Measurements from ENCODE around the gene SLC25A28. TPM values are rescaled to one million over a fixed set of nuclear protein-coding genes. Genes with fewer than 3 reads are reported as not detected.

SLC25A28 gene
- total RNA-seq, 6 experiments from 2014 or later = 17.1 to 33.8 (median 23.4) TPM

GRCh38 chr10:99660662-99661376 is 40.6 kb upstream of the SLC25A28 start:
- Histone ChIP-seq H3K27me3 (no peaks in the 10 kb centered on the region), H3K36me3 (peaks cover 0 to 4% (median 0%) of the 10 kb centered on the region in 4 donors), H3K27ac (no peak overlapping the region), H3K4me1 (no peaks in the 10 kb centered on the region), H3K9me3 (no peaks in the 10 kb centered on the region), H3K4me3 (no peak overlapping the region)
- intact Hi-C loops (cut with DNase I) = no loop called here
- ATAC-seq (no peak), DNase-seq (no peak)
- WGBS (ENCODE audit: insufficient coverage, low coverage, low lambda C conversion rate, missing lambda C conversion rate) = 89% methylated on average over 5 of the region's 6 CpGs
- TF ChIP-seq CTCF (IDR thresholded peaks at IDR 0.05) (no peak), POLR2A (IDR thresholded peaks at IDR 0.05) (no peak)

- H3K27me3 ChIP-seq = no peaks in the 10 kb centered on the region
- intact Hi-C loops (cut with DNase I) = no loop called here
- WGBS (ENCODE audit: insufficient coverage, low coverage, low lambda C conversion rate, missing lambda C conversion rate) = 3% methylated on average over 10 of the region's 10 CpGs
- no peaks in the 10 kb centered on the region for H3K9me3 ChIP-seq
- H3K4me1 ChIP-seq = no peaks in the 10 kb centered on the region
- no peak for TF ChIP-seq CTCF (IDR thresholded peaks at IDR 0.05)
- no peak for TF ChIP-seq POLR2A (IDR thresholded peaks at IDR 0.05)
- peak overlapping the region in 1 of 3 donors; percentile 34 for H3K27ac ChIP-seq
- peaks cover 0 to 4% (median 0%) of the 10 kb centered on the region in 4 donors for H3K36me3 ChIP-seq
- peak in 3 of 4 donors; percentile 7 to 39 (median 7) for ATAC-seq
- peak in 1 of 3 donors; percentile 27 for DNase-seq
- H3K4me3 ChIP-seq = peak overlapping the region; percentile 82 to 94 (median 93)
Measured at GRCh38 chr10:99659868-99660366, 39.7 kb upstream of the SLC25A28 start.

- H3K36me3 ChIP-seq = peaks cover 0 to 4% (median 0%) of the 10 kb centered on the region in 4 donors
- ATAC-seq = peak; percentile 97 to 100 (median 98)
- peak within 1 kb of the TSS in 2 of 3 donors; percentile 54 to 61 for H3K27ac ChIP-seq
- peak within 1 kb of the TSS; percentile 82 to 94 (median 93) for H3K4me3 ChIP-seq
- TF ChIP-seq POLR2A (IDR thresholded peaks at IDR 0.05) = peak; percentile 89
- TF ChIP-seq CTCF (IDR thresholded peaks at IDR 0.05) = peak; percentile 31 to 61 (median 47)
- H3K4me1 ChIP-seq = no peaks in the 10 kb centered on the region
- DNase-seq = peak; percentile 98
- WGBS (ENCODE audit: insufficient coverage, low coverage, low lambda C conversion rate, missing lambda C conversion rate) = 1% methylated on average over 11 of the region's 71 CpGs
- no peaks in the 10 kb centered on the region for H3K27me3 ChIP-seq
- no peaks in the 10 kb centered on the region for H3K9me3 ChIP-seq
- intact Hi-C loops (cut with DNase I) = no loop called here
Measured at GRCh38 chr10:99659031-99659867, 39.0 kb upstream of the SLC25A28 start, which contains the start of gene ENTPD7. Gene ENTPD7 (plus strand): TSS chr10:99659509. CDS start chr10:99659957, 448 bp downstream.

GRCh38 chr10:99658622-99659030 is 38.4 kb upstream of the SLC25A28 start:
- Histone ChIP-seq H3K27ac (peak overlapping the region in 2 of 3 donors; percentile 54 to 61), H3K36me3 (peaks cover 0 to 4% (median 0%) of the 10 kb centered on the region in 4 donors), H3K4me3 (peak overlapping the region; percentile 82 to 94 (median 93)), H3K27me3 (no peaks in the 10 kb centered on the region), H3K4me1 (no peaks in the 10 kb centered on the region), H3K9me3 (no peaks in the 10 kb centered on the region)
- TF ChIP-seq CTCF (IDR thresholded peaks at IDR 0.05) (no peak), POLR2A (IDR thresholded peaks at IDR 0.05) (no peak)
- ATAC-seq (peak; percentile 22 to 56 (median 34)), DNase-seq (peak; percentile 66 to 84 (median 72))
- intact Hi-C loops (cut with DNase I) = no loop called here
- 2% methylated on average over 23 of the region's 24 CpGs for WGBS (ENCODE audit: insufficient coverage, low coverage, low lambda C conversion rate, missing lambda C conversion rate)
